Measurements from ENCODE around the gene TRIM59.

DNA sequence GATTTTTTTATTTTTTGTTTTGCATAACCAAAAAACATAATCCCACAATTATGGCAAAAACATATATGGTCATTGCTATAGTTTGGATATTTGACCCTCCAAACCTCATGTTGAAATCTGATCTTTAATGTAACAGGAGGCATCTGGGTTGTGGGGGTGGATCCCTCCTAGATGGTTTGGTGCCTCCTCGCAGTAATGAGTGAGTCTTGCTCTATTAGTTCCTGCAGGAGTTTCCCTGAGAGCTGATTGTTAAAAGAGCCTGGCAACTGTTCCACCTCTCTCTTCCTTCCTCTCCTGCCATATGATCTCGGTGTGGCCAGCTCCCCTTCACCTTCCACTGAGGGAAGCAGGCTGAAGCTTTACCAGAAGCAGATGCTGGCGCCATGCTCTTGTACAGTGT, 33.2 kb upstream of the TRIM59 start:
- TF ChIP-seq, protein P1, sequence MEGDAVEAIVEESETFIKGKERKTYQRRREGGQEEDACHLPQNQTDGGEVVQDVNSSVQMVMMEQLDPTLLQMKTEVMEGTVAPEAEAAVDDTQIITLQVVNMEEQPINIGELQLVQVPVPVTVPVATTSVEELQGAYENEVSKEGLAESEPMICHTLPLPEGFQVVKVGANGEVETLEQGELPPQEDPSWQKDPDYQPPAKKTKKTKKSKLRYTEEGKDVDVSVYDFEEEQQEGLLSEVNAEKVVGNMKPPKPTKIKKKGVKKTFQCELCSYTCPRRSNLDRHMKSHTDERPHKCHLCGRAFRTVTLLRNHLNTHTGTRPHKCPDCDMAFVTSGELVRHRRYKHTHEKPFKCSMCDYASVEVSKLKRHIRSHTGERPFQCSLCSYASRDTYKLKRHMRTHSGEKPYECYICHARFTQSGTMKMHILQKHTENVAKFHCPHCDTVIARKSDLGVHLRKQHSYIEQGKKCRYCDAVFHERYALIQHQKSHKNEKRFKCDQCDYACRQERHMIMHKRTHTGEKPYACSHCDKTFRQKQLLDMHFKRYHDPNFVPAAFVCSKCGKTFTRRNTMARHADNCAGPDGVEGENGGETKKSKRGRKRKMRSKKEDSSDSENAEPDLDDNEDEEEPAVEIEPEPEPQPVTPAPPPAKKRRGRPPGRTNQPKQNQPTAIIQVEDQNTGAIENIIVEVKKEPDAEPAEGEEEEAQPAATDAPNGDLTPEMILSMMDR (IDR thresholded peaks at IDR 0.05 in 8 of 11, conservative IDR thresholded peaks at IDR 0.05 in 3 of 11): no peak
- no peak for TF ChIP-seq POLR2A (IDR thresholded peaks at IDR 0.05)
- no peak for TF ChIP-seq POLR2AphosphoS5 (IDR thresholded peaks at IDR 0.05)
